ENCODE results near the gene MINK1.
A peak's percentile ranks its signal among the peaks of the same experiment; 100 is the strongest.
"Not testable (repeated sequence)": the region's sequence is repeated elsewhere in the genome, so short reads cannot be mapped to it uniquely, and the experiment has no call there.

MINK1 gene

DNA sequence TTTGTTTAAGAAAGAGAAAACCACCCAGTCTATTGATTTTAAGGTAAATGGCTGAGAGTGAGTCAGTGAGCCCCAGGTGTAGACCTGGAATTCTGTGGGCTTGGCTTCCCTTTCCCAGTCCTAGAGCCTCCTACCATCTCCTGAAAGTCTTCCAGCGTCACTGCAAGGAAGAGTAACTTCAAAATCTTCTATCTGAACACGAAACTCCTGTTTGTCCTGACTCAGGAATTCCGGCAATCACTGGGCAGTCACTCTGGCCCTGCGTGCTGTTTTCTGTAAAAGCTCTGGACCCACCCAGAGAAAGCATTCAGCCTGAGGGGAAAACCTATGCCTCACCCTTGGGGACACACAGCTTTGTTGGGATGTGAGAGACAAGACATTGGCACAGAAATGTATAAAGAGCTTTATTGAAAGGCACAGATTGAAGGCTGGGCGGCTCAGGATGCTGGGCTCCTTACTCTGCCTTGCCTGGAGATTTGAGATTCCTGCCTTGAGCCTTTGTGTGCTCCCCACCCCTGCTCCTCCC is 15.9 kb downstream of the MINK1 start:
- peaks cover 22% of the 10 kb centered on the region for H3K36me3 ChIP-seq (ENCODE audit: control insufficient read depth, insufficient read depth, low read length)
- H3K4me1 ChIP-seq (ENCODE audit: control insufficient read depth, insufficient read depth, low read length, poor library complexity, severe bottlenecking): peaks cover 27% of the 10 kb centered on the region
- H3K4me3 ChIP-seq (ENCODE audit: extremely low read depth, insufficient read depth, low read length, poor library complexity, severe bottlenecking): no peak overlapping the region
- 66 to 69% methylated on average over 5 of the region's 5 CpGs for WGBS, 2 experiments (ENCODE audit: insufficient coverage in 2 of 2)
- no peak overlapping the region for H3K27ac ChIP-seq (ENCODE audit: low read depth, low read length, severe bottlenecking)
- H3K9me3 ChIP-seq (ENCODE audit: control insufficient read depth, low read length): no peaks in the 10 kb centered on the region

DNA sequence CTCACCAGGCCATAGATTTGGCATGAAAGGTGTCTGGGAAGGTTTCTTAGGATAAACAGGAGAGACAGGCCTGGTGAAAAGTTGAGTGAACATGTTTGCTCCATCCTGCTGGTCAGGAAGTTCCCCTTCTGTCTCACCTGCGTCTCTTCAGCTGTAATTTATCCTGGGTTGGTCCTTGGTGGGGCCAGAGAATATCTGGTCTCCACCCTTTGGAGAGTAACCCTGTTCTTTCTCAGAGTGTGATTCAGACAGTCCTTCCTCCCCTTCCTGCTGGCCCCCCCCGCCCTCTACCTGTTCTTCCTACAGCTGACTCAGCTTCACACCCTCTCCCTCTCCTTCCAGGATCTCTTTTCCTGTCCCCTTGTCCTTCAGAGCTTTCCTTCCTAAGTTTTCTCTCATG is 17.1 kb downstream of the MINK1 start:
- Histone ChIP-seq H3K4me3 (ENCODE audit: extremely low read depth, insufficient read depth, low read length, poor library complexity, severe bottlenecking) (no peak overlapping the region), H3K27ac (ENCODE audit: low read depth, low read length, severe bottlenecking) (no peak overlapping the region), H3K4me1 (ENCODE audit: control insufficient read depth, insufficient read depth, low read length, poor library complexity, severe bottlenecking) (peaks cover 35% of the 10 kb centered on the region), H3K9me3 (ENCODE audit: control insufficient read depth, low read length) (no peaks in the 10 kb centered on the region), H3K36me3 (ENCODE audit: control insufficient read depth, insufficient read depth, low read length) (peaks cover 13% of the 10 kb centered on the region)
- WGBS, 2 experiments (ENCODE audit: insufficient coverage in 2 of 2): 94 to 100% methylated on average over 1 to 2 of the region's 2 CpGs

DNA sequence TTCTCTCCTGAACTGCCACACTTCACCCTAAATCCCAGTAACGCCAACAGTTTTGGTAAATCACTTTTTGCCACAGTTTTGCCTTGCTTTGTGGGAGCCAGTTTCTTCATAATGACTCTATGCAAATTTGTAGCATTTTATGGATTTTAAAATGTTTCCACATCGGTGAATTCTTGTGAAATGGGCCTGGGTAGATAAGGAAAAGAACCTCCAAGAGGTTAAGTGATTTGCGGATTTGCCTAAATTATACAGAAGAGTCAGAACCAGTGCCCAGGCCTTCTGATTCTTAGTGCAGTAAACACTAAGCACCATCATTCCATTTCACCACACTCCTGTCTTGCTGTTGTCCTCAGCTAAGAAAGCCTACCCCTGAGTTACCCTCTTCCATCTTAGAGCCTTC is 17.9 kb downstream of the MINK1 start:
- no peaks in the 10 kb centered on the region for H3K9me3 ChIP-seq (ENCODE audit: control insufficient read depth, low read length)
- H3K4me3 ChIP-seq (ENCODE audit: extremely low read depth, insufficient read depth, low read length, poor library complexity, severe bottlenecking): no peak overlapping the region
- peaks cover 39% of the 10 kb centered on the region for H3K4me1 ChIP-seq (ENCODE audit: control insufficient read depth, insufficient read depth, low read length, poor library complexity, severe bottlenecking)
- WGBS, 2 experiments (ENCODE audit: insufficient coverage in 2 of 2): 81 to 94% methylated on average over 3 of the region's 3 CpGs
- H3K27ac ChIP-seq (ENCODE audit: low read depth, low read length, severe bottlenecking): peak overlapping the region; percentile 37
- H3K36me3 ChIP-seq (ENCODE audit: control insufficient read depth, insufficient read depth, low read length): peaks cover 7% of the 10 kb centered on the region

DNA sequence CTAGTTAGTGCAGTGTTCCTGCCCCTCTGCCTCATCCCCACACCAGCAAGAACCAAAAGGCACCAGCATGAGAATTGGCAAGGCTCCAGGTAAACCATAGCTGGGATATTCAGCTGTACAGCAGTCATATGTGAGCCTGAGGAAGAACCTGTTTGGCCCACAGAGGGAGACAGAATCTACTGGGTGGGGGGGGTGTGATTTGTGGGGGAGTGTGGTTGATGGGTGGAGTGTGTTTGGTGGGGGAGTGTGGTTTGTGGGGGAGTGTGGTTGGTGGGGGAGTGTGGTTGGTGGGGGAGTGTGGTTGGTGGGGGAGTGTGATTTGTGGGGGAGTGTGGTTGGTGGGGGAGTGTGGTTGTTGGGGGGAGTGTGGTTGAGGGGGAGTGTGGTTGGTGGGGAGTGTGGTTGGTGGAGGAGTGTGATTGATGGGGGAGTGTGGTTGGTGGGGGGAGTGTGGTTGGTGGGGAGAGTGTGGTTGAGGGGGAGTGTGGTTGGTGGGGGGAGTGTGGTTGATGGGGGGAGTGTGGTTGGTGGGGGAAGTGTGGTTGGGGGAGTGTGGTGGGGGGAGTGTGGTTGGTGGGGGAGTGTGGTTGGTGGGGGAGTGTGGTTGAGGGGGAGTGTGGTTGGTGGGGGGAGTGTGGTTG is 19.5 kb downstream of the MINK1 start:
- Histone ChIP-seq H3K27ac (ENCODE audit: low read depth, low read length, severe bottlenecking) (no peak overlapping the region), H3K9me3 (ENCODE audit: control insufficient read depth, low read length) (no peaks in the 10 kb centered on the region), H3K36me3 (ENCODE audit: control insufficient read depth, insufficient read depth, low read length) (peaks cover 5% of the 10 kb centered on the region), H3K4me1 (ENCODE audit: control insufficient read depth, insufficient read depth, low read length, poor library complexity, severe bottlenecking) (peaks cover 54% of the 10 kb centered on the region), H3K4me3 (ENCODE audit: extremely low read depth, insufficient read depth, low read length, poor library complexity, severe bottlenecking) (no peak overlapping the region)

DNA sequence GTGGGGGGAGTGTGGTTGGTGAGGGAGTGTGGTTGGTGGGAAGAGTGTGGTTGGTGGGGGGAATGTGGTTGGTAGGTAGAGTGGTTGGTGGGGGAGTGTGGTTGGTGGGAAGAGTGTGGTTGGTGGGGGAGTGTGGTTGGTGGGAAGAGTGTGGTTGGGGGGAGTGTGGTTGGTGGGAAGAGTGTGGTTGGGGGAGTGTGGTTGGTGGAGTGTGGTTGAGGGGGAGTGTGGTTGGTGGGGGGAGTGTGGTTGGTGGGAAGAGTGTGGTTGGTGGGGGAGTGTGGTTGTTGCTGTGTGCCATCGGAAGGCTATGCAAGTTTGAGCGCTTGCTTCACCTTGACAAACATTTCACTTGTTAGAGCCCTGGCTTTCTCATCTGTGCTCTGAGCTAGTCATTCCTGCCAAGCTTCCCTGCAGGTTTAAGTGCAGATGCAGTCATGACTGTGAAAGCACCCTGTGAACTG is 20.1 kb downstream of the MINK1 start:
- H3K4me1 ChIP-seq (ENCODE audit: control insufficient read depth, insufficient read depth, low read length, poor library complexity, severe bottlenecking): peaks cover 60% of the 10 kb centered on the region
- H3K9me3 ChIP-seq (ENCODE audit: control insufficient read depth, low read length): no peaks in the 10 kb centered on the region
- peaks cover 5% of the 10 kb centered on the region for H3K36me3 ChIP-seq (ENCODE audit: control insufficient read depth, insufficient read depth, low read length)
- no peak overlapping the region for H3K4me3 ChIP-seq (ENCODE audit: extremely low read depth, insufficient read depth, low read length, poor library complexity, severe bottlenecking)
- H3K27ac ChIP-seq (ENCODE audit: low read depth, low read length, severe bottlenecking): no peak overlapping the region
- 100% methylated on average over 2 of the region's 2 CpGs; no CpG with 5 or more reads in 1 of the 2 experiments for WGBS, 2 experiments (ENCODE audit: insufficient coverage in 2 of 2)

DNA sequence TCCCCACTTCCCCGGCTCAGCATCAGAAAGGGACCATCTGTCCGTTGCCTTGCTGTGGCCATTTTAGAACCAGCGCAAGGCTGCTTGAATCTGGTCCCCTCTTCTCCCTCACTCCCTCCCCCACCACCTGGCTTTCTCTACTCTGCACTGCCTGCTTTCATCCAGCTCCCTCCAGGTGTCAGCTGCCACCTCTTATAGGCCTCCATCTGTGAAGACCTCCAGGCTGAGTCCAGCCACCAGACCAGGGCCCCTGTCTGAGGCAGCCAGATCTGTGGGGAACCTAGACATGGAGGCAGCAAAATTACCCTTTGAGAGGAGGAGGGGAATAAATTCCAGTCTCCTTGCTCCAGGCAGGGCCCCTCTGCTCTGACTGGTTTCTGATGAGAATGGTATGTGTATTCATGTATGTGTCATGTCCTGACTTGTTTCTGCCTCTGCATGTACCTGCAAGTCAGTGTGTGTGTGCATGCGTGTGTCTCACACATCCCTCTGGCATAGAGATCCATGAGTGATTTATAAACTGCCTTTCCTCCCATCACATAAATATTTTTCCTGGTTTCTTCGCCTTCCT is 21.1 kb downstream of the MINK1 start:
- WGBS, 2 experiments (ENCODE audit: insufficient coverage in 2 of 2): 98 to 100% methylated on average over 3 to 5 of the region's 5 CpGs
- Histone ChIP-seq H3K4me1 (ENCODE audit: control insufficient read depth, insufficient read depth, low read length, poor library complexity, severe bottlenecking) (peaks cover 62% of the 10 kb centered on the region), H3K4me3 (ENCODE audit: extremely low read depth, insufficient read depth, low read length, poor library complexity, severe bottlenecking) (no peak overlapping the region), H3K9me3 (ENCODE audit: control insufficient read depth, low read length) (no peaks in the 10 kb centered on the region), H3K36me3 (ENCODE audit: control insufficient read depth, insufficient read depth, low read length) (peaks cover 5% of the 10 kb centered on the region), H3K27ac (ENCODE audit: low read depth, low read length, severe bottlenecking) (peak overlapping the region; percentile 78)

DNA sequence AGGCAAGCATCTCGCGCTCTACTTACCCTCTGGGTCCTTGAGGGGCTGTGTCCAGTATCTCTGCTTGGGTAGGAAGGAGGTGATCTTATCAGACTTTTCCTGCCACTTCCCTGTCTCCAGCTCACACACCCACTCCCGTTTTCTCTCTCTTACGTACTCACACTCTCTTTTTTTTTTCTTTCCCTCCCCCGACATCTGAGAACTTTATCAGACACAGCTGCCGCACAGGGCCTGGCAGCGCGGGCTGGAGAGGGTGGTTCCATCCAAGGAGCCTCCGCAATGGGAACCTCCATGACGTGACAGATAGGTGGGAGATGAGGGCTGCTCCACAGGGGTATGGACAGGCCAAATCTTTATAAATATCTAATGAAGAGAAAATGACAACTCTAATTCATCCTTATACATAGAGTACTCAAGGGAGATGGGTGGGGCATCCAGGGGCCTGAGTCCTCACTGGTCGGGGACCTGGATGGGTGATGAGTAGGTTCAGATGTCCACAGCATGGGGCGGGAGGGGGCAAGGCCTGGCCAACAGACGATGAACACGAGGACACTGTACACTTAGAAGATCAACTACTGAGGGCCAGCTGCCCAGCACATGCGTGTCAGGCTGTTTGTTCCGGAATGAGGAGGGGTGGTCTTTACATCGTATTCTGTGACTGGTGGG is 23.3 kb downstream of the MINK1 start:
- peaks cover 55% of the 10 kb centered on the region for H3K4me1 ChIP-seq (ENCODE audit: control insufficient read depth, insufficient read depth, low read length, poor library complexity, severe bottlenecking)
- peaks cover 13% of the 10 kb centered on the region for H3K36me3 ChIP-seq (ENCODE audit: control insufficient read depth, insufficient read depth, low read length)
- no peaks in the 10 kb centered on the region for H3K9me3 ChIP-seq (ENCODE audit: control insufficient read depth, low read length)
- peak overlapping the region; percentile 13 for H3K27ac ChIP-seq (ENCODE audit: low read depth, low read length, severe bottlenecking)
- WGBS, 2 experiments (ENCODE audit: insufficient coverage in 2 of 2): 93 to 100% methylated on average over 6 to 8 of the region's 17 CpGs
- no peak overlapping the region for H3K4me3 ChIP-seq (ENCODE audit: extremely low read depth, insufficient read depth, low read length, poor library complexity, severe bottlenecking)

DNA sequence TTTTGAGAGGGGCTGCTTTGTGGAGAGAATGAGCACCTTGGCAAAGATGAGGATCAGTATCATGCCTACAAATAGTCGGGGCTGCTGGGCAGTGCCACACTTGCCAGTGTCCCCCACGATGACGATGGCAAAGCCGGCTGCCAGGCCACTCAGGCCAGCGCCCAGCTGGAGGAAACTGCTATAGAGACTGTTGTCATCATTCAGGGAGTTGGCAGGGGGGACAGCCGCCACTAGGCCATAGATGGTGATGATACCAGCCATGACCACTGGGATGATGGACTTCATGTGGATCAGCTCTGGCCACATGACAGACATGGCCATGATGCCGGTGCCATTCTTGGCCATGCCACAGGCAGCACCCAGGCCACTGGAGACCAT is 23.8 kb downstream of the MINK1 start:
- H3K4me1 ChIP-seq (ENCODE audit: control insufficient read depth, insufficient read depth, low read length, poor library complexity, severe bottlenecking): peaks cover 55% of the 10 kb centered on the region
- H3K27ac ChIP-seq (ENCODE audit: low read depth, low read length, severe bottlenecking): no peak overlapping the region
- H3K4me3 ChIP-seq (ENCODE audit: extremely low read depth, insufficient read depth, low read length, poor library complexity, severe bottlenecking): no peak overlapping the region
- 96 to 97% methylated on average over 7 of the region's 7 CpGs for WGBS, 2 experiments (ENCODE audit: insufficient coverage in 2 of 2)
- H3K36me3 ChIP-seq (ENCODE audit: control insufficient read depth, insufficient read depth, low read length): peaks cover 18% of the 10 kb centered on the region
- H3K9me3 ChIP-seq (ENCODE audit: control insufficient read depth, low read length): no peaks in the 10 kb centered on the region

DNA sequence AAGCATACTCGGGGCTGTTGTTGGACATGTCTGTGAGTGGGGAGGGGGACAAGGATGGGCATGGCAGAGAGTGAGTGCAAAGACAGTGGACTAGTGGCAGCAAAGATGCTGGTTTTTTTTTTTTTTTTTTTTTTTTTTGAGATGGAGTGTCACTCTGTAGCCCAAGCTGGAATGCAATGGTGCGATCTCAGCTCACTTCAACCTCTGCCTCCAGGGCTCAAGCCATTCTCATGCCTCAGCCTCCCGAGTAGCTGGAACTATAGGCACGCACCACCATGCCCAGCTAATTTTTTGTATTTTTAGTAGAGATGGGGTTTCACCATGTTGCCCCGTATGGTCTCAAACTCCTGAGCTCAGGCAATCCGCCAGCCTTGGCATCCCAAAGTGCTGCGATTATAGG is 24.2 kb downstream of the MINK1 start:
- Histone ChIP-seq H3K27ac (ENCODE audit: low read depth, low read length, severe bottlenecking) (peak overlapping the region; percentile 58), H3K36me3 (ENCODE audit: control insufficient read depth, insufficient read depth, low read length) (peaks cover 22% of the 10 kb centered on the region), H3K4me1 (ENCODE audit: control insufficient read depth, insufficient read depth, low read length, poor library complexity, severe bottlenecking) (peaks cover 53% of the 10 kb centered on the region)
- not testable (repeated sequence) for H3K4me3 ChIP-seq (ENCODE audit: extremely low read depth, insufficient read depth, low read length, poor library complexity, severe bottlenecking); H3K9me3 ChIP-seq (ENCODE audit: control insufficient read depth, low read length)
- 80 to 83% methylated on average over 5 to 6 of the region's 7 CpGs for WGBS, 2 experiments (ENCODE audit: insufficient coverage in 2 of 2)

DNA sequence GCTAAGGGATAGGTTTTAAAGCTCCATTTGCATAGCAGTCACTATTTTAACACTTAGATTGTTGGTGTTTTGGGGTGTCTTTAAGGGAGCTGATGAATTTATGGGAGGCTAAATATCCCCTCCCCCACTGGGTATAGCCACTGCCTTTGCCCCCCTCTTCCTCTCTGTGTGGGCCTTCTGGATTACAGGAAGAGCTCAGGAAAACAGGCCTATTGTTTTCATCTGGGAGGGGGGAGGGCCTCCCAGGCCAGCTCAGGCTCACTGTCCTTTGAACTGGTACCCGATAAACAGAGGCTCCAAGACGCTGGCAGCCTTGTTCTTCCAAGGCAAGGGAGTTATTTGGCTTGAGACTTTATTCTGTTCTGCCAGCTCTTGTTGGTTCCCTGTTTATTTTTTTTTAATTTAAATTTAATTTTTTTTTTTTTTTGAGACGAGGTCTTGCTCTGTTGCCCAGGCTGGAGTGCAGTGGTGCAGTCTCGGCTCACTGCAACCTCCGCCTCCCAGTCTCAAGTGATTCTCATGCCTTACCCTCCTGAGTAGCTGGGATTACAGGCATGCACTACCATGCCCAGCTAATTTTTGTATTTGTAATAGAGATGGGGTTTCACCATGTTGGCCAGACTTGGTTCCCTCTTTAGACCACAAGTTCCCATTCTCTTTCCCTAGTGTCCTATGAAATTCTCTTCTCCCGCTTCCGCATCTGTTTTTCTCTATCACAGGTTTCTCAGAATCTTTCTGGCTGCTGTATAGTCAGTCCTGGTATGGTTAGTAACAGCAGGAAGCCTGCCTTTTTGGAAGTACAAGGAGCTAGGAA is 25.1 kb downstream of the MINK1 start:
- Histone ChIP-seq H3K4me1 (ENCODE audit: control insufficient read depth, insufficient read depth, low read length, poor library complexity, severe bottlenecking) (peaks cover 52% of the 10 kb centered on the region), H3K36me3 (ENCODE audit: control insufficient read depth, insufficient read depth, low read length) (peaks cover 22% of the 10 kb centered on the region), H3K9me3 (ENCODE audit: control insufficient read depth, low read length) (no peaks in the 10 kb centered on the region), H3K4me3 (ENCODE audit: extremely low read depth, insufficient read depth, low read length, poor library complexity, severe bottlenecking) (no peak overlapping the region), H3K27ac (ENCODE audit: low read depth, low read length, severe bottlenecking) (peak overlapping the region; percentile 86)
- WGBS, 2 experiments (ENCODE audit: insufficient coverage in 2 of 2): 14 to 17% methylated on average over 2 of the region's 7 CpGs
